Limb (tissue), 2 donors: Measurements from ENCODE around the gene LEFTY2.
"Not testable (repeated sequence)": the region's sequence is repeated elsewhere in the genome, so short reads cannot be mapped to it uniquely, and the experiment has no call there.

Experiments
- DNase-seq, 2 donors: peaks; one replicate each; pipeline ENCODE4 v3.0.0-alpha.2; 2016; ENCODE audit errors: extremely low spot score in 2 of 2

Gene LEFTY2

GRCh38 chr1:225906467-225906866, 34.6 kb downstream of the LEFTY2 start:
- no peak for DNase-seq

- no peak for DNase-seq
Observed at GRCh38 chr1:225903623-225904022, 37.4 kb downstream of the LEFTY2 start.

GRCh38 chr1:225899044-225899925, 41.7 kb downstream of the LEFTY2 start:
- no peak for DNase-seq

- no peak for DNase-seq
Observed at GRCh38 chr1:225897595-225898514, 43.2 kb downstream of the LEFTY2 start.

GRCh38 chr1:225896937-225897549, 44.0 kb downstream of the LEFTY2 start:
- no peak for DNase-seq

GRCh38 chr1:225896494-225896893, 44.5 kb downstream of the LEFTY2 start:
- no peak for DNase-seq

GRCh38 chr1:225892307-225892706, 48.7 kb downstream of the LEFTY2 start:
- DNase-seq: no peak

GRCh38 chr1:225891229-225891972, 49.6 kb downstream of the LEFTY2 start:
- DNase-seq: no peak

GRCh38 chr1:225890346-225891228, 50.4 kb downstream of the LEFTY2 start:
- no peak for DNase-seq

- no peak for DNase-seq
Observed at GRCh38 chr1:225889743-225890142, 51.3 kb downstream of the LEFTY2 start.

- DNase-seq: peak; percentile 48 to 51
Observed at GRCh38 chr1:225888898-225889601, 52.0 kb downstream of the LEFTY2 start, which contains the start of gene LEFTY1. Gene LEFTY1 (minus strand): TSS chr1:225889146. CDS start chr1:225889066, 80 bp downstream.

GRCh38 chr1:225888289-225888897, 52.6 kb downstream of the LEFTY2 start:
- no peak for DNase-seq

- not testable (repeated sequence) for DNase-seq
Observed at GRCh38 chr1:225887554-225888288, 53.3 kb downstream of the LEFTY2 start.

- no peak for DNase-seq
Observed at GRCh38 chr1:225887030-225887314, 54.0 kb downstream of the LEFTY2 start.
